GM12878 (cell line): ENCODE results near the gene FBXL7. TPM values are rescaled to one million over a fixed set of nuclear protein-coding genes. Genes with fewer than 3 reads are reported as not detected.

Source experiments
- ATAC-seq: fragments of 200-7000 bp; cut with Tn5 transposase; 3 replicates; pipeline ENCODE4 v1.9.1; 2020; ENCODE audit warnings: mild to moderate bottlenecking, moderate library complexity
- BruUV-seq: library from RNA; stranded (reverse); fragments of 400-500 nt; replicated peaks from 2 replicates; lab custom pipeline; 2021; lab: Mats Ljungman, UMichigan
- CTCF ChIA-PET: fragments of 300-600 bp; sonication (Branson Sonifier 250); formaldehyde crosslinking; extraction: SDS; loops from one replicate; lab custom pipeline; 2021; ENCODE audit warnings: inconsistent platforms; lab: Yijun Ruan, JAX
- POLR2A ChIA-PET: fragments of 350-600 bp; formaldehyde crosslinking; extraction: SDS; loops from one replicate; lab custom pipeline; 2021; ENCODE audit warnings: inconsistent platforms; lab: Charles Lee
- RAD21 ChIA-PET: fragments of 300-600 bp; sonication (Branson Sonifier 250); formaldehyde crosslinking; loops from one replicate; lab custom pipeline; 2023; ENCODE audit warnings: antibody characterized with exemption; ENCODE audit not compliant: unreplicated experiment; lab: Charles Lee
- SMC1A ChIA-PET: fragments of 300-600 bp; sonication (Branson Sonifier 250); formaldehyde crosslinking; loops from one replicate; lab custom pipeline; 2023; ENCODE audit not compliant: unreplicated experiment, uncharacterized antibody; lab: Charles Lee
- DNase-seq: peaks from one replicate; pipeline ENCODE4 v3.0.0-alpha.2; 2011; ENCODE audit warnings: low read depth, low spot score
- FAIRE-seq: peaks from 3 replicates; lab custom pipeline; 2011; peaks lifted over from hg19 to GRCh38; lab: Jason Lieb, UNC
- H2AFZ ChIP-seq: 2 replicates; pipeline ENCODE4 v1.6.0; 2011; ENCODE audit warnings: low read depth, low read length, control low read depth; ENCODE audit not compliant: control insufficient read depth
- H3K27ac ChIP-seq: 2 replicates; pipeline ENCODE4 v1.5.1; 2011; ENCODE audit warnings: control low read depth; ENCODE audit not compliant: control insufficient read depth, insufficient read depth
- H3K27me3 ChIP-seq, 2 experiments: replicated peaks in 1 of 2; 2 replicates each; pipeline versions ENCODE4 v1.6.0 to v1.6.1; 2011; ENCODE audit warnings: low read length in 1 of 2; ENCODE audit not compliant: control insufficient read depth in 2 of 2, insufficient read depth in 2 of 2
- H3K36me3 ChIP-seq, 2 experiments: 2 replicates each; pipeline ENCODE4 v1.5.1; 2011; ENCODE audit warnings: low read length in 1 of 2; ENCODE audit not compliant: control insufficient read depth in 2 of 2, insufficient read depth in 2 of 2
- H3K4me1 ChIP-seq: 2 replicates; pipeline ENCODE4 v1.6.1; 2011; ENCODE audit warnings: mild to moderate bottlenecking, low read length, moderate library complexity, mixed read lengths; ENCODE audit not compliant: control insufficient read depth, insufficient read depth
- H3K4me2 ChIP-seq: 2 replicates; pipeline ENCODE4 v1.6.0; 2011; ENCODE audit warnings: control low read depth; ENCODE audit not compliant: control insufficient read depth, insufficient read depth
- H3K4me3 ChIP-seq: fragments of 200-600 bp; sonication (generic); 2 replicates; pipeline ENCODE4 v1.5.1; 2016
- H3K79me2 ChIP-seq: 2 replicates; pipeline ENCODE4 v1.6.0; 2011; ENCODE audit warnings: low read length; ENCODE audit not compliant: control insufficient read depth, insufficient read depth
- H3K9ac ChIP-seq: 2 replicates; pipeline ENCODE4 v1.8.0; 2011; ENCODE audit warnings: low read length, control low read depth, mixed read lengths; ENCODE audit not compliant: control insufficient read depth, insufficient read depth
- H3K9me3 ChIP-seq: replicated peaks from 3 replicates; pipeline ENCODE4 v1.5.1; 2011; ENCODE audit warnings: mild to moderate bottlenecking, low read length; ENCODE audit not compliant: control insufficient read depth, insufficient read depth
- H4K20me1 ChIP-seq: 2 replicates; pipeline ENCODE4 v1.6.0; 2011; ENCODE audit not compliant: control insufficient read depth, insufficient read depth
- GATAD2B ChIP-seq: fragments of 450-650 bp; conservative IDR thresholded peaks from 2 replicates; pipeline ENCODE4 v1.6.1; 2017; ENCODE audit warnings: low read depth, mild to moderate bottlenecking, moderate library complexity
- MTA3 ChIP-seq: IDR thresholded peaks from 2 replicates; pipeline ENCODE4 v1.6.1; 2012; ENCODE audit warnings: low read length, inconsistent platforms, borderline replicate concordance
- RAD51 ChIP-seq: fragments of 450-650 bp; IDR thresholded peaks from 2 replicates; pipeline ENCODE4 v1.6.1; 2016; ENCODE audit warnings: moderate library complexity, mild to moderate bottlenecking, inconsistent platforms
- RFX5 ChIP-seq: IDR thresholded peaks from 2 replicates; pipeline ENCODE4 v1.6.1; 2011; ENCODE audit warnings: low read depth, low read length, improper control_type of control experiment
- SIN3A ChIP-seq: IDR thresholded peaks from 2 replicates; pipeline ENCODE4 v1.6.1; 2012; ENCODE audit warnings: low read depth, low read length, improper control_type of control experiment
- SPI1 ChIP-seq: IDR thresholded peaks from 2 replicates; pipeline ENCODE4 v1.6.1; 2011; ENCODE audit warnings: low read depth, mild to moderate bottlenecking, low read length, moderate library complexity, borderline replicate concordance; ENCODE audit not compliant: insufficient read depth
- WGBS: methylation state at CpG from one replicate; pipeline ENCODE4 v1.1.6; 2016; ENCODE audit warnings: low lambda C conversion rate; ENCODE audit not compliant: insufficient replicate concordance, insufficient coverage; ENCODE audit errors: missing lambda C conversion rate; 5-methylcytosine and 5-hydroxymethylcytosine counted together
- in situ Hi-C: fragments of 300-500 bp; cut with MboI; formaldehyde crosslinking; loops from 9 replicates; pipeline ENCODE4 v1.14.3; 2018; ENCODE audit warnings: mixed read lengths
- intact Hi-C: fragments of 100-400 bp; cut with micrococcal nuclease; formaldehyde crosslinking; loops from one replicate; pipeline ENCODE4 v1.14.2; 2022; ENCODE audit not compliant: unreplicated experiment
- polyA plus RNA-seq, 11 experiments: library from polyadenylated mRNA; depleted of rRNA in 4 of 11; unstranded in 6 of 11; stranded (reverse) in 5 of 11; fragments of >200 nt; fragmentation: Nextera tagmentation in 4 of 11; fragmentation: Illumina TruSeq in 1 of 11; extraction: Ambion mirVana in 4 of 11; extraction: Trizol in 1 of 11; gene quantifications; 1 replicate in 1 of 11; 2 replicates in 10 of 11; pipeline versions ENCODE4 v1.2.1 to v1.2.3, GENCODE V29; 2011 to 2016; ENCODE audit warnings: inconsistent platforms in 2 of 11, missing spikeins in 2 of 11, low read depth in 1 of 11
- total RNA-seq, 4 experiments: library from RNA; depleted of rRNA in 3 of 4; stranded (reverse); fragments of >200 nt in 3 of 4; fragmentation: Illumina TruSeq in 1 of 4; extraction: Trizol in 1 of 4; gene quantifications; 2 replicates each; pipeline versions ENCODE4 v1.2.1 to v1.2.3, GENCODE V29; 2013 to 2021
- TF ChIP-seq, protein P1 (sequence below): fragments of 450-650 bp; IDR thresholded peaks from 2 replicates; pipeline ENCODE4 v1.6.1; 2014; ENCODE audit warnings: mild to moderate bottlenecking
- TF ChIP-seq, protein P2 (sequence below): fragments of 450-650 bp; IDR thresholded peaks from 2 replicates; pipeline ENCODE4 v1.6.1; 2017; ENCODE audit warnings: mild to moderate bottlenecking, low read depth, inconsistent platforms; ENCODE audit not compliant: poor library complexity, severe bottlenecking
- TF ChIP-seq, protein P3 (sequence below): fragments of 450-650 bp; IDR thresholded peaks from 2 replicates; pipeline ENCODE4 v1.6.1; 2016; ENCODE audit warnings: mild to moderate bottlenecking

FBXL7 gene
- total and polyA plus RNA-seq, 10 of the 15 experiments (the other 5 are each of a cell fraction or from before 2014, with no cell fraction given): 0.03 to 0.44 (median 0.16) TPM

DNA sequence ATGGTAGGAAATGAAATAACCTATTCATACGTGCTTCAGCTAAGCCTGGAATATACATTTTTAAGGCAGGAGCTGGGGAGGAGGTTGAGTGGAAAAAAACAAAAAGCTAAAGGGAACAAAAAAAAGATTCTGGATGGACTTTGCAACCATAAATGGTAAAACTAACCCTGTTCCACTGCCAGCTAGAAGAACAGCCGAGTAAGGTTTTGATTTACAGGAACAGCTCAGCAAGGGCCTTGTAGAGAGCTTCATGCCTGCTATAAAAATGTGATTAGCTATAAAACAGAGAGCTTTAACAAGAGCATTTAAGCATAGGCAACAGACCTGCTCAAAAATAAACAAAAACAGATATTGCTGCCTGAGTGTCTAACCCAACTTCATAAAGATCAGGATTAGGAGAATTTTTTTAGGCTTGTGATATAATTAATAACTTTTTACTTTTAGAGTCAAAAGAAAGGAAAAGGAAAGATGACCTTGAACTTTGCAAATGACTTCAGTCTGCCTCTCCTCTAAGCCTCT, 194.8 kb downstream of the FBXL7 start (continued):
- TF ChIP-seq SPI1: no peak

DNA sequence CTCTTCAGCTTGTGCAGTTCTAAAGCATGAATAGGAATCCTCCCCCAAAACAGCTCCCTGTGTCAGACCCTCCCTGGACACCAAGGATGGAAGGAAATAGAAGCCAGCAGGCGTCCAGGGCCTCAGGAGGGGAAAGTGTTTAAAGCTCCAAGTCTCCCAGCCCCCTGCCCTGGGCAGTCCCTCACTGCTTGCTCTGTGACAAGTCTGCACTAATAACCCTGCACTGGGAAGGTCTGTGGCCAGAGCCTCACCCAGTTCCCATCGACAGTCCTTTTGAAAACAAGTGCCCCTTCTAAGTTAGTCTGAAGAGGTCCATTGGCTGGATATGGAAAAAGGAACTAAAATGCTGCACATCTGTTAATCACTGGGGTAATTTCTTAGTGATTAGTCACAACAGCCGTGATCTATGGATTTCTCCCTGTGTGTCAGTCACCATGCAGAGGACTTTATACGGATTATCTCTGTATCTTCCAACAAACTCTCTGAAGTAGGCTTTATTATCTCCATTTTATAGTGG, 195.3 kb downstream of the FBXL7 start:
- Histone ChIP-seq H3K27me3 (no peaks in the 10 kb centered on the region), H3K4me3 (no peak overlapping the region), H3K9ac (no peak overlapping the region), H2AFZ (no peak overlapping the region), H3K4me2 (no peak overlapping the region), H3K27ac (no peak overlapping the region), H4K20me1 (no peaks in the 10 kb centered on the region), H3K79me2 (no peaks in the 10 kb centered on the region), H3K36me3 (no peaks in the 10 kb centered on the region), H3K9me3 (no peaks in the 10 kb centered on the region), H3K4me1 (no peaks in the 10 kb centered on the region)
- ChIA-PET POLR2A (no interaction called here), SMC1A (no interaction called here), CTCF (interaction anchor here (1.4 kb wide), 1 partner anchor 16 kb away, joined by 3 read pairs; no protein-coding TSS in a partner anchor), RAD21 (no interaction called here)
- TF ChIP-seq SIN3A (no peak), MTA3 (no peak), RFX5 (no peak), GATAD2B (no peak), RAD51 (no peak)
- TF ChIP-seq, protein P1, sequence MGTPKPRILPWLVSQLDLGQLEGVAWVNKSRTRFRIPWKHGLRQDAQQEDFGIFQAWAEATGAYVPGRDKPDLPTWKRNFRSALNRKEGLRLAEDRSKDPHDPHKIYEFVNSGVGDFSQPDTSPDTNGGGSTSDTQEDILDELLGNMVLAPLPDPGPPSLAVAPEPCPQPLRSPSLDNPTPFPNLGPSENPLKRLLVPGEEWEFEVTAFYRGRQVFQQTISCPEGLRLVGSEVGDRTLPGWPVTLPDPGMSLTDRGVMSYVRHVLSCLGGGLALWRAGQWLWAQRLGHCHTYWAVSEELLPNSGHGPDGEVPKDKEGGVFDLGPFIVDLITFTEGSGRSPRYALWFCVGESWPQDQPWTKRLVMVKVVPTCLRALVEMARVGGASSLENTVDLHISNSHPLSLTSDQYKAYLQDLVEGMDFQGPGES: no peak
- TF ChIP-seq, protein P2, sequence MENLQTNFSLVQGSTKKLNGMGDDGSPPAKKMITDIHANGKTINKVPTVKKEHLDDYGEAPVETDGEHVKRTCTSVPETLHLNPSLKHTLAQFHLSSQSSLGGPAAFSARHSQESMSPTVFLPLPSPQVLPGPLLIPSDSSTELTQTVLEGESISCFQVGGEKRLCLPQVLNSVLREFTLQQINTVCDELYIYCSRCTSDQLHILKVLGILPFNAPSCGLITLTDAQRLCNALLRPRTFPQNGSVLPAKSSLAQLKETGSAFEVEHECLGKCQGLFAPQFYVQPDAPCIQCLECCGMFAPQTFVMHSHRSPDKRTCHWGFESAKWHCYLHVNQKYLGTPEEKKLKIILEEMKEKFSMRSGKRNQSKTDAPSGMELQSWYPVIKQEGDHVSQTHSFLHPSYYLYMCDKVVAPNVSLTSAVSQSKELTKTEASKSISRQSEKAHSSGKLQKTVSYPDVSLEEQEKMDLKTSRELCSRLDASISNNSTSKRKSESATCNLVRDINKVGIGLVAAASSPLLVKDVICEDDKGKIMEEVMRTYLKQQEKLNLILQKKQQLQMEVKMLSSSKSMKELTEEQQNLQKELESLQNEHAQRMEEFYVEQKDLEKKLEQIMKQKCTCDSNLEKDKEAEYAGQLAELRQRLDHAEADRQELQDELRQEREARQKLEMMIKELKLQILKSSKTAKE: no peak
- TF ChIP-seq, protein P3, sequence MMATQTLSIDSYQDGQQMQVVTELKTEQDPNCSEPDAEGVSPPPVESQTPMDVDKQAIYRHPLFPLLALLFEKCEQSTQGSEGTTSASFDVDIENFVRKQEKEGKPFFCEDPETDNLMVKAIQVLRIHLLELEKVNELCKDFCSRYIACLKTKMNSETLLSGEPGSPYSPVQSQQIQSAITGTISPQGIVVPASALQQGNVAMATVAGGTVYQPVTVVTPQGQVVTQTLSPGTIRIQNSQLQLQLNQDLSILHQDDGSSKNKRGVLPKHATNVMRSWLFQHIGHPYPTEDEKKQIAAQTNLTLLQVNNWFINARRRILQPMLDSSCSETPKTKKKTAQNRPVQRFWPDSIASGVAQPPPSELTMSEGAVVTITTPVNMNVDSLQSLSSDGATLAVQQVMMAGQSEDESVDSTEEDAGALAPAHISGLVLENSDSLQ: no peak
- DNase-seq (no peak), ATAC-seq (no peak), FAIRE-seq (no peak)
- in situ Hi-C loops (no loop called here), intact Hi-C loops (no loop called here)
- WGBS: 1% methylated on average over 4 of the region's 4 CpGs
- no TSS peak for BruUV-seq
